ENCODE results near the gene RTL5. TPM values are rescaled to one million over a fixed set of nuclear protein-coding genes. Genes with fewer than 3 reads are reported as not detected.
"Not testable (repeated sequence)": the region's sequence is repeated elsewhere in the genome, so short reads cannot be mapped to it uniquely, and the experiment has no call there.

The RTL5 gene
- total RNA-seq: 1 to 10 TPM; 2.7 to 3.9 TPM
- long read RNA-seq, full-length matches to known transcripts: 1 of 1 reads
- long read RNA-seq, partial matches to known transcripts: 0 of 1 reads
- long read RNA-seq, other reads (novel, unspliced or antisense): 0 of 1 reads

DNA sequence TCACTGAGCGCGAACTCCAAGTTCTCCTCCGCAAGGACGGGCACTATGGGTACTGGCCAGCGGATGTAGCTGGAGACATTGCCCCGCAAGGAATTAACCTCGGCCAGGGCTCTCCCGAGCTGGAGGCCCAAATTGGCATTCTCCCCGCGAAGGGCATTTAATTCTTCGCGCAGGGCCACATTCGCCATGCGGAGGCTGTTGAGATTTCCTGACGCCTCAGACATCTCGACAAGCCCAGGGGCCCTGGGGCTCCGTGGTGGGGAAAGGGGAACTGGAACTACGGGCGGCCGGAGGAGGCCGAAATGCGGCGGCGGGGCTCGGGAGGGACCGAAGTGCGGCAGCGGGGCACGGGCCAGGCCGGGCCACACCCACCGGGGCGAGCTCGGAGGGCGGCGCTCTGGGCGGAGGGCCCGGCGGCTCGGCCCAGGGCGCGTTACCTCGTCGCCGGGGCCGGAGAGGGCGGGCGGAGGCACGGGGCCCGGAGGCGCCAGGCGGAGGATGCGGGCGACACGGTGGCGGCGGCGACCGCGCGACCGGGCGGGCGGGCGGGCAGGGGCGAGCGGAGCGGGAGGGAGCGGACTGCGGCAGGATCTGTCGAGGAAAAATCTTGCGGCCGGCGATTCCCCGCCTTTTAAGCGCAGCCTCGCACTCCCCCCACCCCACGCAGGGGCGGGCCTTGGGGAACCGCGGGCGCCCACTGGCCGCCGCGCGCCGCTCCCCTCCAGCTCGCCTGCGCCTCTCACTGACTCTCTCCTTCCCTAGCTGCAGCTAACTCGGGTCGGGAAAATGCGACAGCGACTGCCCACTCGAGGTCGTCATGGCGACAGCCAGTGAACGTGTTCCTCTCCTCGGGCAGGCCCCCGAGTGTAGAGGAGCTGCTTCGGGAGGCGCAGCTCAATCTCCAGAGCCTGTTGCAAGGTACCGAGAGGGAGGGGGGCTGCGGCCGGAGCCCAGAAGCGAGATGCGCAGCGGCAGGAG lies at the start of gene RTL5:
Gene RTL5 (minus strand): TSS at position 599 of the 978 bp plus-strand sequence.
- ATAC-seq: peak; percentile 95 to 97
- DNase-seq: peak; percentile 90
- intact Hi-C loops (cut with DNase I): no loop called here

DNA sequence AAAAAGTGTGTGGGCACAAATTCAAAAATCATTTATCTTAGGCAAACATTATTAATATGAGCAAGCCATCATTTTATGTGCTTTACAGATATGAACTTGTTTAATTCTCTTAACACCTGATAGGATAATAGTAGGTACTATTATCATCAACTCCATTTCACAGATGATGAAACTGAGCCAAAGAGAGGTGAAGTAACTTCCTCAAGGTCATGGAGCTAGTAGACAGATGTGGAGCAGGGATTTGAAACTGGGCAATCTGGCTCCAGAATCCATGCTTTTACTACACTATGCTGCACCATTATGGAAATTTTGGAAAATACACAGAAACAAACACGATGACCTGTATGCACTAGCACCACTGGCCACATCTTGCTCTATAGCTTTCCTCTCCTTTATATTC lies 48.8 kb upstream of the RTL5 start:
- intact Hi-C loops (cut with DNase I): no loop called here
- ATAC-seq: no peak
- DNase-seq: no peak

DNA sequence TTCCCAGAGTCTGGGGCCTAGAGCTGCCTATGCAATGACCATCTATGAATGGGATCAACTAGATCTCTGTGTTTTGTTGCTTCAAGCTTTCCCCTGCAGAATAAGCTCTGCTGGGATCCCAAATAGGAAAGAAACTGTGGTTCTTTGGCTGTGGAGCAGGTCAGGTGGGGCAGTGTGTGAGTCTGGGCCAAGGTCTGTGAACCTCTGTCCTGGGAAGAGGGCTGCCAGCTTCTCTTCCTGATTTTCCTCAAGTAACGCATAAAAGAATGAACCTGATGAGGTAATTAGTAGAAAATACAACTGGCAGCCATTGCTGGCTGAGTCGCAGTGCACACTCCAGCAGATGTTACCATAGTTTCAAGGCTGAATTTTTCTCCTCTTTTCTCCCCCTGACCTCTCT lies 45.3 kb upstream of the RTL5 start:
- intact Hi-C loops (cut with DNase I): no loop called here
- ATAC-seq (no peak), DNase-seq (no peak)

DNA sequence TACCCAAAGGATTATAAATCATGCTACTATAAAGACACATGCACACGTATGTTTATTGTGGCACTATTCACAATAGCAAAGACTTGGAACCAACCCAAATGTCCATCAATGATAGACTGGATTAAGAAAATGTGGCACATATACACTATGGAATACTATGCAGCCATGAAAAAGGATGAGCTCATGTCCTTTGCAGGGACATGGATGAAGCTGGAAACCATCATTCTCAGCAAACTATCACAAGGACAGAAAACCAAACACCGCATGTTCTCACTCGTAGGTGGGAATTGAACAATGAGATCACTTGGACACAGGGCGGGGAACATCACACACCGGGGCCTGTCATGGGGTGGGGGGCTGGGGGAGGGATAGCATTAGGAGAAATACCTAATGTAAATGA lies 44.6 kb upstream of the RTL5 start:
- intact Hi-C loops (cut with DNase I); DNase-seq; ATAC-seq: not testable (repeated sequence)

DNA sequence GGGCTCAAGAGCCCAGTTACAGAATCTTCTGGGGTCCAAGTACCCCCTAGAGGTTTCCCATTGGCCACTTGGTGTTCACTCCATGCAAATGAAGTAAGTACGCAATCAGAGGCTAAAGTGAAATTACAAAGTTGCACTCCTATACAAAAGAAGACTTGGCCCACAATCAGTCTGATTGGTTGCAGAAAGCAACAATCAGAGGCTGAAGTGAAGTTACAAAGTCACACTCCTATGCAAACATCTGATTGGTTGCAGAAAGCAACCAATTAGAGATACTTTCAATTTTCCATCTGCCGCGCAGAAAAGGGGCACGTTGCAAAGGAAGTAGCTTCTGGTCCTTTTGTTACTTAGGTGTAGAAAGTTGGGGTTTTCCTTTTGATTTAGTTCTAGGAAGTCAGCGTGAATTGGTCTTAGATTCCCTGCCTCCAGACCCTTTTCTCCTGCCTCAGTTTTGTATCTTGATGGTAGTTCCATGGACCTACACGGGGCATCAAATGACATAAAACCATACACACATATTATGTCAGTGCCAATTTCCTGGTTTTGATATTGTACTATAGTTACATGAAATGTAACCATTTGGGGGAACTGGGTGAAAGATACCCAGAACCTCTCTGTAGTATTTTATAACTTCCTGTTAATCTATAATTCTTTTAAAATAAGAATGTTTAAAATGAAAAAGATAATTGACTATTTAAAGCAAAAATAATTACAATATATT lies 37.5 kb upstream of the RTL5 start:
- intact Hi-C loops (cut with DNase I): no loop called here
- ATAC-seq (no peak), DNase-seq (no peak)

DNA sequence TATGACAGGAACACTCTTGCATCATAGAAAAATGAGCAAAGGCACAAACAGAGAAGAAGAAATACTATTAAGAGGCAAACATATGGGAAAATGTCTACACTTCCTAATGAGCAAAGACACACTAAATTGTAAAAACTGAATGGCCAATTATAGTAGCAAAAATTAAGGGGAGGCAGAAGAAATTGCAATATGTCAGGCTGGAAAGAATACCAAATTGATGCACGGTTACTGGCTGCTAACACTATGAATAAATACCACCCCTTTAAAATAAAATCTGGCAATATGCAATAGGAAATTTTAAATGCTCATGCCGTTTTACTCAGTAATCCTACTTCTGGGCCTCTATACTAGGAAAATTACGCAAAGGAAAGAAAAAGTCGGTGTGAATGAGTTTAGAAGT lies 33.8 kb upstream of the RTL5 start:
- ATAC-seq: no peak
- no peak for DNase-seq
- intact Hi-C loops (cut with DNase I): no loop called here

DNA sequence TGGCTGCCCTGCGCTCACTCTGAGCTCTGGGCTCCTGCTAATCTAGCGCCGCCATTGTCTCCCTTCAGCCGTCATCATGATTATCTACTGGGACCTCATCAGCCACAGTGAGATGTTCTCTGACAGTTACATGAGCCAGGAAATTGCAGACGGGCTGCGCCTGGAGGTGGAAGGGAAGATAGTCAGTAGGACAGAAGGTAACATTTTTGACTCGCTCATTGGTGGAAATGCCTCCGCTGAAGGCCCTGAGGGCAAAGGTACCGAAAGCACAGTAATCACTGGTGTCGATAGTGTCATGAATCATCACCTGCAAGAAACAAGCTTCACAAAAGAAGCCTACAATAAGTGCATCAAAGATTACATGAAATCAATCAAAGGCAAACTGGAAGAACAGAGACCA lies 28.1 kb upstream of the RTL5 start:
- ATAC-seq: no peak
- intact Hi-C loops (cut with DNase I): no loop called here

DNA sequence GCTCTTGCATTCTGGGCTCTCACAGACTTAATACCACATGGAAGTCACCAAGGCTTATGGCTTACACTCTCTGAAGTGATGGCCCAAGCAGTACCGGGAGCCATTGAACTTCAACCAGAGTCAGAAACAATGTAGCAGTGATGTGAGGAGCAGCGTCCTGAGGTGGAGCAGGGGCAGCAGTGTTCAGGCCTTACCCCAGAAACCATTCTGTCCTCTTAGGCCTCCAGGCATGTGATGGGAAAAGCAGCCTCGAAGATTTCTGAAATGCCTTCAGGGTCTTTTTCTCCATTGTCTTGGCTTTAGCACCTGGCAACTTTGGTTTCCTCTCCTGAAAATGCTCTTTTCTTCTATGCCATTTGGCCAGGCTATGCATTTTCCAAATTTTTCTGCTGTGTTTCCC lies 27.1 kb upstream of the RTL5 start:
- ATAC-seq (no peak), DNase-seq (no peak)
- intact Hi-C loops (cut with DNase I): no loop called here

More for the DNA sequence above, 28.1 kb upstream of the RTL5 start:
- no peak for DNase-seq

DNA sequence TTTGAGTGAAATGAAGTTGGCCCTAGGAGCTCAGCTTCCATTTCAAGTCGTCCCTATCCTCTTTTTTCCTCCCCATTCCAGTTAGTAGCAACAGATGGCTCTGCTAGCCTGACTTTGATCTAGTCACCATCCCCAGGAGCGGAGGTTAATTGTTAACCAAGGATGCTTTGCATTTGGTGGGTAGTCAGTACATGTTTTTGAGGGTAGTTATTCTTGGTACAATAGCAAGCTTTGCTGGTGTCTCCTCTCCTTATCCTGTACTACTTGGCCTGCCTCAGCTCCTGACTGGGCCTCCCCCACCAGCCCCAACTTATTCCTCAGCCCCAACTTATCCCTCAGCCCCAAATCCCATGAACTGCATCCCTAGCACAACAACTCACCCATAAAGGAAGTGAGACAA lies 14.8 kb upstream of the RTL5 start:
- intact Hi-C loops (cut with DNase I): no loop called here
- no peak for DNase-seq
- ATAC-seq: no peak

DNA sequence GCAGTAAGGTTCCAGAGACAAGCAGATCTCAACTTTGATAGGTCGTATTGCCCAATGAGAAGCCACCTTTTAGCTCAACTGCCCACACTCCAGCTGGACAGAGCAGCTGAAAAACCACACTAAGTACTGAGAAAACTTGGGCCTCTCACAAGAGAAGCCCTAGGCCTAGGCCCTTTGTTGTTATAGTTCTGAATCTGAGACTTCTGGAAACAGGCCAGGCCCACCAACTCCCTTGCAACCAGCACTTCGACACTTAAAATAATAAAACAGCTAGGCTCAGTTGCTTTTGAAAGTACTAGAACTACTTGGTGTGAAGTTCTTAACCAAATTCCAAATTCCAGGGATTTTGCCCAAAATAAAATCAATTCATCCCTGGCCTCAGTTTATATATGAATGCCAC lies 13.5 kb upstream of the RTL5 start:
- ATAC-seq (no peak), DNase-seq (no peak)
- intact Hi-C loops (cut with DNase I): no loop called here

DNA sequence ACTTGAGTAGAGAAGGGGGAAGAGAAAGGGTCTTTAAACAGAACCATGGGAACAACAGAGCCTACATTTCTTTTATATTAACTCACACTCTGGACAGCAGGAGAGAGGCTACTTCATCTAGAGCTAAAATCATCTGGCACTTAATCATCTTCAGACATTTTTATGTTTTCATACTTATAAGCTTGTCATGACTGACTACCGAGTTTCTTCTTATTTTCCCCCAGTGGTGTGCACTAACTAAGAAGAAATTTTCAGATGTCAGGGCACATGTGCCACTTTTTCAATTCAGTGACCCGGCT lies 11.8 kb upstream of the RTL5 start:
- no peak for ATAC-seq

DNA sequence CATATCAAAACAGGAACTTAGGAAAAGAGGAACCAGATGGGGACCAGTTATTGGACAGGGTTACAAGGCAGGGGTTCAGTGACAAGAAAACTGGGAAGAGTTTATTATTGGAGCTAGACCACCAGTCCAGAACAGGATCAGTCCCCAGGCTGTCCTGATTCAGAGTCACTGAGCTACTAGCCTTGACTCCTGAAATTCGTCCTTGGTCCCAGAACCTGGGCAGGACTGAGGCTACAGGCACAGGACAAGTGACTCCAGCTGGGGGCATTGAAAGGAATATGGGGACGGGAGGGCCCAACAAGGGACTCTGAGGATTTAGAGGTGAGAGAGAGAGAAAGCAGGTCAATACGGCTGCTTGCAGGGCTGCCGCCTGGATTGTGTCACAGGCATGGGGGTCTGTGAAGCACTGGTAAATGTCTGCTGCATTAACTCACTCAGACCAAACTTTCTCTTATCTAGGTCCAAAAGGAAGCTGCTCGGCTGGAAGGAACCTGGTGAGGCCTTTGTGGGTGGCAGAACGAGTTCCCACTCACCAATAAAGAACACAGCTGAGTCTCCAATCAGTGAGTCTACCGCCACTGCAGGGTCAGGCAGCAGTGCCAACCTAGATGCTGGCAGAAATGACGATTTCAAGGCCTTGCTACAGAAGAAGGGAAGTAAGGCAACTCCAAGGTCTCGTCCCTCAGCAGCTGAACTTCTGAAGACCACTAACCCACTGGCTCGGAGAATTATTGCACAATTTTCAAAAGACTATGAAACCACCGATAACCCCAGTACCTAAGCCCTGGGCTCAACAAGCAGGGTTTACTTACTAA lies 11.3 kb upstream of the RTL5 start:
- ATAC-seq (no peak), DNase-seq (no peak)
- intact Hi-C loops (cut with DNase I): no loop called here

More for the DNA sequence above, 11.8 kb upstream of the RTL5 start:
- intact Hi-C loops (cut with DNase I): no loop called here
- no peak for DNase-seq

DNA sequence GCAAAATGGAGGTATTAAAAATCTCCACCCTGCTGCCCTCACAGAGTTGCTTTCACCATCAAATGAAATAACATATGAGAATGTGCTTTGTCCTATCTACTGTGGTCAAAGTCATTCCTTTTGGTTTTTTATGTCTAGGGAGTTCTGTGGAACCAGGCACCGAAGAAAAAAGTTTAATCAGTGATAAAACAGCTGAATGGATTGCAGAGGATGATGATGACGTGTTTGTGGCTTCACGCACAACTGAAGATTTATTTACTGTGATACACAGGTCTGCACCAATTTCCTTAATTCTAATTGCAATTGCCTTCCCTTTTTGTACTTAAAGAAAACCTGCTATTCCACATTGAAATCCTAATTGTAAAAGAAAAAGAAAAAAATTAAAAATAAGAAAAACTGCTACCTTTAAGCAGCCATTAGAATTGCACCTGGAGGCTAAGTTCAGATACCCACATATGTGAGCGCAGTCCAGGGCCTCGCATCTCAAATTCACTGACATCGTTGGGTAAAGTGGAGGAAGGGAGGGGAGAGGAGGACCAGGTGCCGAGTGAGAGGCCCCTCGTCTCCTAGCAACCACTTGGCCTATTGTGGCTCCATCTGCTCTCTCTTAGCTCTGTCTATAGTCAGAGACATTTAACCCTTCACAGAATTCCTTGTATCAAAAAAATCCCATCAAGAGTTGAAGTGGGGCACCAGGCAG lies 10.5 kb upstream of the RTL5 start:
- intact Hi-C loops (cut with DNase I): no loop called here
- DNase-seq (no peak), ATAC-seq (no peak)

DNA sequence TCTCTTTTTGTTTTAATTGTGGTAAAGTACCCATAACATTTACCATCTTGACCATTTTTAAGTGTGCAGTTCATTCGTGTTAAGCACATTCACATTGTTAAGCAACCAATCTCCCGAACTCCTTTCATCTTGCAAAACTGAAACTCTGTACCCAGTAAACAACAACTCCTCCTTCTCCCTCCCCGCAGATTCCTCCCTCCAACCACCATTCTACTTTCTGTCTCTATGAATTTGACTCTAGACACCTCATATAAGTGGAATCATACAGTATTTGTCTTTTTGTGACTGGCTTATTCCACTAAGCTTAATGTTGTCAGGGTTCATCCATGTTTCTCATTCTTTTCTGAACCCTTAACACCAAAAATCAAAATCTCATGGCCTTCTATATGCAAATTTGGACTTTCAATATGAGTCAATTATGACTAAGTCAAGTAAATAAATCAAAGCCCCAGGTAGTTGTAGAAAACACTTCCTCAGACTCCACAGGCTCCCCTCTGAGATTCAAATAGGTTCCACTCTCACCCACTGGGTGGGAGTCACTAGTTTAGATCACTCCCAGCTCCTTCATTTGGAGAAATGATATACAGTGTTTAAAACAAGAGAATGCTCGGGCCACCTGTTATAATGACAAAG lies 9.8 kb upstream of the RTL5 start:
- no peak for DNase-seq
- intact Hi-C loops (cut with DNase I): no loop called here
- no peak for ATAC-seq

DNA sequence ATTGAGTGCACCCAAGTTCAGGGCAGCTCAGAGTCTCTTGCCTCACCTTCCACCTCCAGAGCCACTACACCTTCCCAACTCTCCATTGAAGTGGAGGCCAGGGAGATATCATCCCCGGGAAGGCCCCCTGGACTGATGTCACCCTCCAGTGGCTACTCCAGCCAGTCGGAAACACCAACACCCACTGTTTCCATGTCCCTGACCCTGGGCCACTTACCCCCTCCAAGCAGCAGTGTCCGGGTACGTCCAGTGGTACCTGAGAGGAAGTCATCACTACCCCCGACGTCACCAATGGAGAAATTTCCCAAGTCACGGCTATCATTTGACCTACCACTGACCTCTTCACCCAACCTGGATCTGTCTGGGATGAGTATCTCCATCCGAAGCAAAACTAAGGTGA lies 7.8 kb upstream of the RTL5 start:
- DNase-seq (no peak), ATAC-seq (no peak)
- intact Hi-C loops (cut with DNase I): no loop called here

DNA sequence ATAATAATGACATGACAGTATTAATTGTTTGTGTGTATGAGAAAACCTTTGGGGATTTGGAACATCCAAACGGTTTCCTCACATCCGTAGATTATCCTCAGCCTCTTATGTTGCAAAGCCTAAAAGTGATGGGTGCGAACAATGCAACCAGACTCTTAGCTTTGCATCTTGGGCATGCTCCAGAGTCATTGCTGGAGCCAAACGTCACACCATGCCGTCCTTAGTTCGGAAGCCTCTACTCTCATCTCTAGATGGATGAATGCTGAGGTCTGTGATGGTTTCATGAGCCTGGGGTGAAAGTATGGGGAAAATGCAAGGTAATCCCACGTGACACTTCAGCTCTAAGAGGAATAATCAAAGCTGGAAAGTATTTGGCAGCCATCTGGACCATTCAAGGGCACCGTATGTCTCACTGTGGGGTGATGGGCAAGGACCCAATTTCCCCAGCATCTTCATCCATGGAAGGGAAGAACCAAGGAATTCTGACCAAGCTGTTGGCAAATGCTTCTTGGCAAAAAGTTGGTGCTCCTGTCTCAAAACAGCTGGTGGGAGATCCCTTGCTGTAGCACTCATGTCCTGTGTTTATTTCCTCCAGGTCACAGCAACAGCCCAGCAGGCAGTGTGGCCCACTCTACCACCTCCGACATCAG lies 6.3 kb upstream of the RTL5 start:
- intact Hi-C loops (cut with DNase I): no loop called here
- ATAC-seq: no peak
- DNase-seq: no peak

DNA sequence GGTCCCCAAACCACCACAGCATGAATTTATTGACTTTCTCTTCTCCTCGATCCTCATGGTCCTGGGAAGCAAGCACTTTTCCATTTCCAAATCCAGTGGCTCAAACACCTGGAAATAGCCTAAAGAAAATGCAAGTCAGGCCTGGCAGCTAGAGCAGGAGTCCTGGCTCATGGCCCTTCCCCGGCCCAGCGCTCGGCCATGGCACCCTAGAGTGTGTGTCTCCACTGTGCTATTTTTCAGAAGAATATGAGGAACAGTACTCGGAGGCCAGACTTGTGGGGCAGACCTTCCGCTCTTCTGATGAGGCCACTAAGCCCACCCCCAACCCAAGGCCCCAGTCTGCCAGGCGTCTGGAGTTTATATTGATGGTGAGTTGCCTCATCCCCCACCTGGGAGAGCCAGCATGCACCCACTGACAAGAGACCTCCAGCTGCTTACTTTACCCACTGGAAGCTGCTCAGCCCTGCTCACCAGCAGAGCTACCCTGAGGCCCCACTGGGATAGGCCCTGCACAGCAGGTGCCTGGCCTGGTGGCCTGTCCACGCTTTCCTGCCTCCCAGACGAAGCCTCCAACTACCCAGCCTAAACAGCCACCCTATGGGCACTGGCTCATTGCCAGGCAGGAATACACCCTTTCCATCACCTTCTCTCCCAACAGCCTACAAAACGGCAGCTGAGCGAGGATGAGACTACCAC lies 2.3 kb upstream of the RTL5 start:
- no peak for DNase-seq
- ATAC-seq: no peak
- intact Hi-C loops (cut with DNase I): no loop called here

DNA sequence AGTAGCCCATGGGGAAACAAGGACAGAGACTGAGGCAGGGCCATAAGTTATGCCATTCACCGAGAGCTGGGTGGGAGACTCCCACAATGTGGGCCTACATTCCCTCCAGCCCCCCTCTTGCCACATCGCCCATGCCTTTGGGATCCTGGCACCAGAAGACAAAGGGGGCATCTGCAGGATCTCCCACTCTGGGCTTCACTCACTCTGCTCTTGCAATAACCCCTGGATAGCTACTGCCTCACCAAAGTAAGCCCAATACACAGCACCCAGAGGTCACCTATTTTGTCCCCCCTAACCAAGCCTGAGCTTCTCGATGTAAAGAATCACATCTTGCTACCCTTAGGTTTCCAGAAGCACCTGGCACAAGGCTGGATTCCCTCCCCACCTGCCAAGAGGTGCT lies 741 bp upstream of the RTL5 start:
- no peak for ATAC-seq
- DNase-seq: no peak
- intact Hi-C loops (cut with DNase I): no loop called here

Measured in left cardiac atrium (tissue), 4 donors.